H9 (cell line): ENCODE measurements around the gene GPR150. TPM values are rescaled to one million over a fixed set of nuclear protein-coding genes. Genes with fewer than 3 reads are reported as not detected.

ENCODE experiments used
- DNase-seq: peaks from one replicate; pipeline ENCODE4 v3.0.0-alpha.2; 2017
- H2AFZ ChIP-seq: one replicate; pipeline ENCODE4 v1.6.1; 2013; ENCODE audit warnings: mild to moderate bottlenecking, low read length, control low read depth, moderate library complexity
- H2AK5ac ChIP-seq: 2 replicates; pipeline ENCODE4 v1.6.1; 2013; ENCODE audit warnings: low read length, control low read depth, mixed read lengths; ENCODE audit not compliant: insufficient read length
- H2BK120ac ChIP-seq: one replicate; pipeline ENCODE4 v1.6.1; 2013; ENCODE audit warnings: low read depth, mild to moderate bottlenecking, low read length, control low read depth, inconsistent platforms; ENCODE audit not compliant: poor library complexity, severe bottlenecking
- H2BK12ac ChIP-seq: 2 replicates; pipeline ENCODE4 v1.6.1; 2013; ENCODE audit warnings: low read length, control low read depth, mixed read lengths, low read depth; ENCODE audit not compliant: insufficient read length
- H2BK15ac ChIP-seq: 2 replicates; pipeline ENCODE4 v1.6.1; 2013; ENCODE audit warnings: low read depth, low read length, control low read depth
- H2BK20ac ChIP-seq: one replicate; pipeline ENCODE4 v1.6.1; 2013; ENCODE audit warnings: low read depth, mild to moderate bottlenecking, low read length, control low read depth, inconsistent platforms; ENCODE audit not compliant: poor library complexity, severe bottlenecking
- H2BK5ac ChIP-seq: 2 replicates; pipeline ENCODE4 v1.6.1; 2013; ENCODE audit warnings: low read length, control low read depth, mixed read lengths; ENCODE audit not compliant: insufficient read length
- H3K14ac ChIP-seq: 2 replicates; pipeline ENCODE4 v1.6.1; 2013; ENCODE audit warnings: low read length, control low read depth; ENCODE audit not compliant: insufficient read depth
- H3K18ac ChIP-seq: 2 replicates; pipeline ENCODE4 v1.6.1; 2013; ENCODE audit warnings: low read depth, mild to moderate bottlenecking, mixed read lengths, low read length, control low read depth; ENCODE audit not compliant: insufficient read length
- H3K23ac ChIP-seq: 2 replicates; pipeline ENCODE4 v1.6.1; 2013; ENCODE audit warnings: low read length, control low read depth, mixed read lengths, low read depth; ENCODE audit not compliant: insufficient read length
- H3K23me2 ChIP-seq: 2 replicates; pipeline ENCODE4 v1.6.1; 2013; ENCODE audit warnings: low read depth, mild to moderate bottlenecking, mixed read lengths, low read length, control low read depth; ENCODE audit not compliant: insufficient read length, poor library complexity, severe bottlenecking
- H3K27ac ChIP-seq: 2 replicates; pipeline ENCODE4 v1.5.1; 2013; ENCODE audit warnings: low read length, control low read depth, mixed read lengths, low read depth; ENCODE audit not compliant: insufficient read length
- H3K27me3 ChIP-seq: 2 replicates; pipeline ENCODE4 v1.6.1; 2013; ENCODE audit warnings: low read length, control low read depth, inconsistent platforms; ENCODE audit not compliant: insufficient read depth
- H3K4ac ChIP-seq: 2 replicates; pipeline ENCODE4 v1.6.1; 2013; ENCODE audit warnings: low read depth, mild to moderate bottlenecking, control low read depth, inconsistent platforms, low read length, moderate library complexity
- H3K4me1 ChIP-seq: 2 replicates; pipeline ENCODE4 v1.6.1; 2013; ENCODE audit warnings: low read length, control low read depth, inconsistent platforms; ENCODE audit not compliant: insufficient read depth
- H3K4me2 ChIP-seq: 2 replicates; pipeline ENCODE4 v1.6.1; 2013; ENCODE audit warnings: low read length, control low read depth, mixed read lengths; ENCODE audit not compliant: insufficient read length, insufficient read depth
- H3K56ac ChIP-seq: 2 replicates; pipeline ENCODE4 v1.6.1; 2013; ENCODE audit warnings: low read depth, mild to moderate bottlenecking, mixed read lengths, low read length, control low read depth; ENCODE audit not compliant: insufficient read length
- H3K79me1 ChIP-seq: 2 replicates; pipeline ENCODE4 v1.6.1; 2013; ENCODE audit warnings: low read depth, mild to moderate bottlenecking, moderate library complexity, low read length, control low read depth, inconsistent platforms; ENCODE audit not compliant: insufficient read depth, poor library complexity, severe bottlenecking
- H3K79me2 ChIP-seq: 2 replicates; pipeline ENCODE4 v1.6.1; 2013; ENCODE audit warnings: low read length, control low read depth, inconsistent platforms; ENCODE audit not compliant: insufficient read depth
- H3K9ac ChIP-seq: 2 replicates; pipeline ENCODE4 v1.6.1; 2013; ENCODE audit warnings: low read length, control low read depth, mixed read lengths; ENCODE audit not compliant: insufficient read length; ENCODE audit errors: extremely low read depth
- H3K9me3 ChIP-seq: one replicate; pipeline ENCODE4 v1.6.1; 2013; ENCODE audit warnings: low read depth, low read length, inconsistent platforms; ENCODE audit not compliant: control insufficient read depth
- H3T11ph ChIP-seq: one replicate; pipeline ENCODE4 v1.6.1; 2013; ENCODE audit warnings: mild to moderate bottlenecking, low read length, control low read depth, inconsistent platforms
- H4K20me1 ChIP-seq: one replicate; pipeline ENCODE4 v1.6.1; 2013; ENCODE audit not compliant: control insufficient read depth, insufficient read length, insufficient read depth
- H4K5ac ChIP-seq: 2 replicates; pipeline ENCODE4 v1.6.1; 2013; ENCODE audit warnings: low read depth, mild to moderate bottlenecking, mixed read lengths, low read length, control low read depth; ENCODE audit not compliant: insufficient read length
- H4K8ac ChIP-seq: replicated peaks from 2 replicates; pipeline ENCODE4 v1.6.1; 2013; ENCODE audit warnings: low read length, control low read depth, mixed read lengths, low read depth; ENCODE audit not compliant: insufficient read length
- H4K91ac ChIP-seq: 2 replicates; pipeline ENCODE4 v1.6.1; 2013; ENCODE audit warnings: low read depth, mild to moderate bottlenecking, moderate library complexity, mixed read lengths, low read length, control low read depth; ENCODE audit not compliant: insufficient read length
- H3K27ac Mint-ChIP-seq, 3 experiments: 2 replicates in 2 of 3; 3 replicates in 1 of 3; pipeline ENCODE4 v1.8.0; 2020 to 2021; ENCODE audit warnings: mixed read lengths in 3 of 3, mild to moderate bottlenecking in 1 of 3, moderate library complexity in 1 of 3
- H3K27me3 Mint-ChIP-seq: 2 replicates; pipeline ENCODE4 v1.8.0; 2021; ENCODE audit warnings: low read depth, mild to moderate bottlenecking, moderate library complexity, mixed read lengths
- H3K36me3 Mint-ChIP-seq, 3 experiments: 2 replicates in 2 of 3; 3 replicates in 1 of 3; pipeline ENCODE4 v1.8.0; 2020 to 2021; ENCODE audit warnings: low read depth in 3 of 3, mixed read lengths in 3 of 3; ENCODE audit not compliant: insufficient read depth in 1 of 3
- H3K4me1 Mint-ChIP-seq, 2 experiments: 2 replicates each; pipeline ENCODE4 v1.8.0; 2020; ENCODE audit warnings: mixed read lengths in 2 of 2
- H3K4me3 Mint-ChIP-seq, 2 experiments: 2 replicates in 1 of 2; 3 replicates in 1 of 2; pipeline ENCODE4 v1.8.0; 2020 to 2021; ENCODE audit warnings: mild to moderate bottlenecking in 2 of 2, mixed read lengths in 2 of 2, moderate library complexity in 1 of 2
- H3K9me3 Mint-ChIP-seq, 2 experiments: 2 replicates in 1 of 2; 3 replicates in 1 of 2; pipeline ENCODE4 v1.8.0; 2020; ENCODE audit warnings: mild to moderate bottlenecking in 2 of 2, mixed read lengths in 2 of 2, moderate library complexity in 1 of 2
- CTCF ChIP-seq: fragments of 200-600 bp; sonication (generic); conservative IDR thresholded peaks from 3 replicates; pipeline ENCODE4 v1.8.0; 2021; ENCODE audit warnings: antibody characterized with exemption, mild to moderate bottlenecking
- WGBS: extraction: QIAGEN DNeasy Blood & Tissue Kit; methylation state at CpG from one replicate; pipeline ENCODE4 v1.1.7; 2013; ENCODE audit warnings: missing lambda C conversion rate, low lambda C conversion rate, mixed read lengths; ENCODE audit not compliant: insufficient read length; ENCODE audit errors: extremely low coverage; 5-methylcytosine and 5-hydroxymethylcytosine counted together
- total RNA-seq: library from RNA; stranded (reverse); gene quantifications from 2 replicates; pipeline ENCODE4 v1.2.1, GENCODE V29; 2021

GPR150 gene
- total RNA-seq, 1 experiment from 2014 or later: not detected

DNA sequence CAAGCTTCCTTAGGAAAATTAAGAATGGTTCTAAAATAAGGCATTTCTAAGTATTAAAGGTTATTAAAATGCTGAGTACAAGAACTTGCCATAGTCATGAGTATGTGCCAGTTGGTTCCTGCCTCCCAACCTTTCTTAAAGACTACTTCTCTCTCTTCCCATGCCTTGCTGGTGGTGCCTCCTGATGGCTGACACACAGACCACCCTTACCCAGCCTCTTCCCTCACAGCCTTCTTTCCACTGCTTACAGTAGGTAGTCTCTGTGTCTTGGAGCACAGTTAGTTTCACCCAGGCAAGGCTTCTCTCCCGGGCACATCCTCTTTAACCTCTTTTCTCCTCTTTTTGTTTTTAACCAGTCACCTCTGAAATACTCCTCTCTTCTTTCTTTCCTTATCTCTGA, 20.6 kb upstream of the GPR150 start:
- H4K20me1 ChIP-seq: no peaks in the 10 kb centered on the region
- H3K27me3 ChIP-seq: no peaks in the 10 kb centered on the region
- no peak overlapping the region for H4K8ac ChIP-seq
- no peak overlapping the region for H2BK20ac ChIP-seq
- H3K27ac ChIP-seq: no peak overlapping the region
- H3K79me1 ChIP-seq: no peaks in the 10 kb centered on the region
- Mint-ChIP-seq H3K9me3 (no peaks in the 10 kb centered on the region), H3K4me1 (no peaks in the 10 kb centered on the region), H3K27ac (no peak overlapping the region; a peak in 1 of 7 replicates), H3K27me3 (no peaks in the 10 kb centered on the region), H3K36me3 (peaks cover 0 to 2% (median 0%) of the 10 kb centered on the region in 3 experiments; a peak in 3 of 7 replicates), H3K4me3 (no peak overlapping the region)
- no peak overlapping the region for H2BK12ac ChIP-seq
- no CpG with 5 or more reads among the region's 1 CpG for WGBS
- no peak overlapping the region for H2AFZ ChIP-seq
- no peak overlapping the region for H2BK15ac ChIP-seq
- no peaks in the 10 kb centered on the region for H3K9me3 ChIP-seq
- no peak overlapping the region for H4K91ac ChIP-seq
- H3K23ac ChIP-seq: no peak overlapping the region
- H3K79me2 ChIP-seq: no peaks in the 10 kb centered on the region
- peak; percentile 32 for DNase-seq
- TF ChIP-seq CTCF: no peak; the same call in 2 of the 3 replicates
- H3K56ac ChIP-seq: no peak overlapping the region
- H2AK5ac ChIP-seq: no peak overlapping the region
- H3K4me1 ChIP-seq: no peaks in the 10 kb centered on the region
- no peak overlapping the region for H3T11ph ChIP-seq
- H3K9ac ChIP-seq: no peak overlapping the region
- no peak overlapping the region for H2BK120ac ChIP-seq
- H2BK5ac ChIP-seq: no peak overlapping the region
- no peak overlapping the region for H3K14ac ChIP-seq
- no peak overlapping the region for H3K4ac ChIP-seq
- H4K5ac ChIP-seq: no peak overlapping the region
- no peak overlapping the region for H3K4me2 ChIP-seq
- H3K23me2 ChIP-seq: no peaks in the 10 kb centered on the region
- no peak overlapping the region for H3K18ac ChIP-seq
